Keratinocyte (primary cell): Measurements from ENCODE around the gene B4GALNT2. TPM values are rescaled to one million over a fixed set of nuclear protein-coding genes. Genes with fewer than 3 reads are reported as not detected.

ENCODE experiments used
- DNase-seq: peaks from one replicate; pipeline ENCODE4 v3.0.0-alpha.2; 2011; ENCODE audit warnings: low read depth, missing footprints, low spot score
- FAIRE-seq: peaks from 2 replicates; lab custom pipeline; 2011; peaks lifted over from hg19 to GRCh38; lab: Jason Lieb, UNC
- H2AFZ ChIP-seq: 2 replicates; pipeline ENCODE4 v1.6.0; 2012; ENCODE audit warnings: low read length, control low read depth, inconsistent platforms; ENCODE audit not compliant: control insufficient read depth
- H3K27ac ChIP-seq: 2 replicates; pipeline ENCODE4 v1.5.1; 2011; ENCODE audit warnings: low read length; ENCODE audit not compliant: control insufficient read depth, insufficient read depth
- H3K27me3 ChIP-seq: 3 replicates; pipeline ENCODE4 v1.6.0; 2011; ENCODE audit warnings: low read length; ENCODE audit not compliant: control insufficient read depth, insufficient read depth; ENCODE audit errors: extremely low read depth
- H3K36me3 ChIP-seq, 2 experiments: 2 replicates in 1 of 2; 3 replicates in 1 of 2; pipeline ENCODE4 v1.5.1; 2011; ENCODE audit warnings: low read length in 2 of 2, mild to moderate bottlenecking in 1 of 2; ENCODE audit not compliant: control insufficient read depth in 2 of 2, insufficient read depth in 2 of 2; ENCODE audit errors: extremely low read depth in 1 of 2
- H3K4me1 ChIP-seq: 3 replicates; pipeline ENCODE4 v1.5.1; 2011; ENCODE audit warnings: low read length; ENCODE audit not compliant: control insufficient read depth, insufficient read depth; ENCODE audit errors: extremely low read depth
- H3K4me2 ChIP-seq: 3 replicates; pipeline ENCODE4 v1.6.0; 2011; ENCODE audit warnings: low read depth, low read length; ENCODE audit not compliant: control insufficient read depth, insufficient read depth; ENCODE audit errors: extremely low read depth
- H3K4me3 ChIP-seq, 3 experiments: fragments of 200-600 bp in 1 of 3; sonication (generic) in 1 of 3; 2 replicates in 2 of 3; 3 replicates in 1 of 3; pipeline ENCODE4 v1.5.1; 2011 to 2016; ENCODE audit warnings: low read length in 3 of 3, mild to moderate bottlenecking in 3 of 3, control low read depth in 2 of 3, inconsistent platforms in 1 of 3, low read depth in 1 of 3, mixed read lengths in 1 of 3, mixed run types in 1 of 3, moderate library complexity in 1 of 3; ENCODE audit not compliant: control insufficient read depth in 2 of 3, insufficient read depth in 2 of 3; ENCODE audit errors: extremely low read depth in 1 of 3
- H3K79me2 ChIP-seq: 2 replicates; pipeline ENCODE4 v1.6.0; 2012; ENCODE audit warnings: low read length; ENCODE audit not compliant: control insufficient read depth, insufficient read depth
- H3K9ac ChIP-seq: 3 replicates; pipeline ENCODE4 v1.6.0; 2011; ENCODE audit warnings: low read length; ENCODE audit not compliant: control insufficient read depth, insufficient read depth; ENCODE audit errors: extremely low read depth
- H3K9me1 ChIP-seq: 3 replicates; pipeline ENCODE4 v1.6.0; 2011; ENCODE audit warnings: low read length; ENCODE audit not compliant: control insufficient read depth, insufficient read depth; ENCODE audit errors: extremely low read depth
- H3K9me3 ChIP-seq: 2 replicates; pipeline ENCODE4 v1.5.1; 2012; ENCODE audit warnings: low read depth, low read length; ENCODE audit not compliant: control insufficient read depth
- H4K20me1 ChIP-seq: 3 replicates; pipeline ENCODE4 v1.6.0; 2011; ENCODE audit warnings: low read length; ENCODE audit not compliant: control insufficient read depth, insufficient read depth; ENCODE audit errors: extremely low read depth
- CTCF ChIP-seq, 3 experiments: IDR thresholded peaks in 1 of 3; conservative IDR thresholded peaks in 1 of 3; optimal IDR thresholded peaks in 1 of 3; 2 replicates in 2 of 3; 3 replicates in 1 of 3; pipeline versions ENCODE3 to v1.5.1; 2011; ENCODE audit warnings: low read length in 3 of 3, mild to moderate bottlenecking in 3 of 3, moderate library complexity in 2 of 3, control low read depth in 1 of 3, inconsistent platforms in 1 of 3; ENCODE audit not compliant: insufficient read depth in 2 of 3; ENCODE audit errors: extremely low read depth in 1 of 3
- EZH2 ChIP-seq: IDR thresholded peaks from one replicate; pipeline ENCODE4 v1.6.1; 2012; ENCODE audit warnings: inconsistent platforms, mild to moderate bottlenecking, low read length, moderate library complexity
- dilution Hi-C: fragments of 300-500 bp; cut with MboI; formaldehyde crosslinking; loops from one replicate; pipeline ENCODE4 v1.7.0; 2020; ENCODE audit warnings: low sequenced_read_pairs; ENCODE audit not compliant: extremely low pct_ligation_motif_present
- polyA plus RNA-seq, 5 experiments: library from polyadenylated mRNA; depleted of rRNA in 3 of 5; stranded (reverse) in 3 of 5; stranded (forward) in 1 of 5; unstranded in 1 of 5; fragments of >200 nt; gene quantifications; 1 replicate in 1 of 5; 2 replicates in 3 of 5; 3 replicates in 1 of 5; pipeline versions ENCODE4 v1.2.1 to v1.2.3, GENCODE V29; 2011 to 2012; ENCODE audit warnings: missing spikeins in 2 of 5, low read depth in 1 of 5, low replicate concordance in 1 of 5

B4GALNT2 gene
- polyA plus RNA-seq, 1 donor (not counting 4 experiments of a cell fraction or from before 2014, with no cell fraction given) = 0.01 TPM

- H3K36me3 ChIP-seq = no peaks in the 10 kb centered on the region
- H3K27me3 ChIP-seq = peaks cover 68% of the 10 kb centered on the region
- no peak overlapping the region for H3K4me2 ChIP-seq
- H4K20me1 ChIP-seq = no peaks in the 10 kb centered on the region
- dilution Hi-C loops = no loop called here
- FAIRE-seq (no peak), DNase-seq (no peak)
- H3K9me3 ChIP-seq = no peaks in the 10 kb centered on the region
- no peak overlapping the region for H3K9ac ChIP-seq
- H2AFZ ChIP-seq = no peak overlapping the region
- no peak for TF ChIP-seq CTCF (optimal IDR thresholded peaks at IDR 0.05 in 1 of 3, IDR thresholded peaks at IDR 0.05 in 1 of 3, conservative IDR thresholded peaks at IDR 0.05 in 1 of 3; ENCODE audit: extremely low read depth in 1 of 3, insufficient read depth in 2 of 3, low read length in 3 of 3)
- peak; percentile 9 for TF ChIP-seq EZH2
- H3K9me1 ChIP-seq = no peaks in the 10 kb centered on the region
- H3K4me1 ChIP-seq = peaks cover 9% of the 10 kb centered on the region
- H3K27ac ChIP-seq = no peak overlapping the region
- no peaks in the 10 kb centered on the region for H3K79me2 ChIP-seq
- H3K4me3 ChIP-seq = no peak overlapping the region
These were observed 93.1 kb downstream of the B4GALNT2 start for GRCh38 chr17:49225554-49226236.

Other genes with a start within 250 kb of the B4GALNT2 start
- gene ATP5MC1, start 240.0 kb upstream of the B4GALNT2 start, polyA plus RNA-seq = 299 to 434 TPM (median 355 TPM) in 3 replicates
- 132 to 163 TPM (median 140 TPM) in 3 replicates for gene UBE2Z, start 224.4 kb upstream of the B4GALNT2 start, polyA plus RNA-seq
- gene SNF8, start 187.9 kb upstream of the B4GALNT2 start, polyA plus RNA-seq = 72.4 to 94.9 TPM (median 90.5 TPM) in 3 replicates
- not detected in 3 replicates for gene GIP, start 164.2 kb upstream of the B4GALNT2 start, polyA plus RNA-seq
- gene IGF2BP1, start 135.4 kb upstream of the B4GALNT2 start, polyA plus RNA-seq = under 0.01 TPM in 1 of 3 replicates, not detected in the others
- gene GNGT2, start 77.8 kb downstream of the B4GALNT2 start, polyA plus RNA-seq = not detected in 3 replicates
- 0.03 TPM in 1 of 3 replicates, not detected in the others for gene ABI3, start 77.9 kb downstream of the B4GALNT2 start, polyA plus RNA-seq
- gene PHOSPHO1, start 98.0 kb downstream of the B4GALNT2 start, polyA plus RNA-seq = 0.04 to 0.13 TPM (median 0.07 TPM) in 3 replicates
- 5.1 to 8.9 TPM (median 8.5 TPM) in 3 replicates for gene ZNF652, start 229.5 kb downstream of the B4GALNT2 start, polyA plus RNA-seq